Tongue (tissue), 3 donors: ENCODE data around the gene CNOT8. TPM values are rescaled to one million over a fixed set of nuclear protein-coding genes. Genes with fewer than 3 reads are reported as not detected.

Experiments used
- DNase-seq: peaks from one replicate; pipeline ENCODE4 v3.0.0-alpha.2; 2015
- small RNA-seq: library from RNA; depleted of rRNA; stranded (forward); fragments of <200 nt; gene quantifications from one replicate; pipeline ENCODE3, GENCODE V24; 2014; ENCODE audit warnings: low replicate concordance
- total RNA-seq: library from RNA; depleted of rRNA; stranded (reverse); fragments of >200 nt; gene quantifications from one replicate; pipeline ENCODE4 v1.2.3, GENCODE V29; 2014

CNOT8 gene
- total RNA-seq, 1 donor from 2014 or later: 67.3 TPM

DNA sequence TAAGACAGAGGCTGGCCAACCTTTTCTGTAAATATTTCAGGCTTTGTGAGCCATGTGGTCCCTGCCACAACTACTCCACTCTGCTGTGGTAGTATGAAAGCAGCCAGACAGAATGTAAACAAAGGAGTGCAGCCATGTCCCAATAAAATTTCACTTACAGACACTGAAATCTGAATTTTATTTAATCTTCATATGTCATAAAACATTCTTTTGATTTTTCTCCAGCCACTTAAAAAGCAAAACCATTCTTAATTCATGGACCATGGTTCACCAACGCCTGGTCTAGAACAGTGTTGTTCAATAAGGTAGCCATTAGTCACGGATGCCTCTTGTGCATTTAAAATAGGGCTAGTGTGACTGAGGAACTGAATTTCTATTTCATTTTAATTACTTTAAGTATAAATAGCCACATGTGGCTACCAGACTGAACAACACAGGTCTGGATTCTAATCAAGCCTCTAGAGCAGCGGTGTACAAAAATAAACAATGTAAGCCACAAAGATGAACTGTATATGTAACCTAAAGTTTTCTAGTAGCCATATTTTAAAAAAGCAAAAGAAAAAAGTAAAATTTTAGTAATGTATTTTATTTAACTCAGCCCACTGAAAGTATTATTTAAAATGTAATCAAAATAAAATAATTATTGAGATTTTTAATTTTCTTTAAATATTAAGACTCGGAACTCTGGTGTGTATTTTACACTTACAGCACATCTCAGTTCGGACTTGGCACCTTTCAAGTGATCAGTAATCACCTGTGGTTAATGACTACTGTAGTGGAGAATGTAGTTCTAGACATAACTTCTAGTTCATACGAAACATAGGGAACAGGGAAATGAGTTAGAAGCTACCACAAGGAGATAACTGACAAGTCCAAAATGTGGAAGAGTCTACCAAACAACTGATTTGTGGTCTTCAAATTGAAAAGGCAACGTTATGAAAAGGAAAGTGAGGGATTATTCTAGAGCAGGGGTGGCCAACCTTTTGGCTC is 65.3 kb downstream of the CNOT8 start:
- no peak for DNase-seq

Small RNA genes within 50 kb of the gene (small RNA-seq; reads per million reads assigned to genes)
- not detected for gene MIR378H

Other genes with a start within 250 kb of the CNOT8 start
- 70.7 TPM for gene LARP1, start 103.2 kb upstream of the CNOT8 start, total RNA-seq
- gene FAXDC2, start 8.0 kb upstream of the CNOT8 start, total RNA-seq: 18.9 TPM
- 23.9 TPM for gene GEMIN5, start 79.6 kb downstream of the CNOT8 start, total RNA-seq
- 20.8 TPM for gene MRPL22, start 82.4 kb downstream of the CNOT8 start, total RNA-seq
- 0.10 TPM for gene KIF4B, start 155.1 kb downstream of the CNOT8 start, total RNA-seq